ENCODE data around the gene TAGAP.

Gene TAGAP

GRCh38 chr6:159062976-159063375 lies 18.2 kb upstream of the TAGAP start:
- no peak overlapping the region for H3K9ac ChIP-seq (ENCODE audit: low read length)
- no peaks in the 10 kb centered on the region for H3F3A ChIP-seq (ENCODE audit: insufficient read depth, low read length)
- H2AFZ ChIP-seq (ENCODE audit: low read length), result no peak overlapping the region
- H3K4me1 ChIP-seq (ENCODE audit: low read length), result no peaks in the 10 kb centered on the region
- no peak for TF ChIP-seq EZH2 (optimal IDR thresholded peaks at IDR 0.05; ENCODE audit: low read depth, low read length)
- no peak for TF ChIP-seq CTCF (IDR thresholded peaks at IDR 0.05; ENCODE audit: low read length)
- no peak for TF ChIP-seq EZH2phosphoT487 (IDR thresholded peaks at IDR 0.05; ENCODE audit: low read length)
- H3K27ac ChIP-seq (ENCODE audit: low read length), result no peak overlapping the region
- no peaks in the 10 kb centered on the region for H3K36me3 ChIP-seq (replicated peaks; ENCODE audit: insufficient read depth, low read length)
- H3K27me3 ChIP-seq (replicated peaks; ENCODE audit: insufficient read depth, low read length), result no peaks in the 10 kb centered on the region
- H3K9me2 ChIP-seq (replicated peaks; ENCODE audit: insufficient read depth, low read length), result no peaks in the 10 kb centered on the region
- no peak for DNase-seq
- H3K4me3 ChIP-seq (ENCODE audit: low read length), result no peak overlapping the region
- no peaks in the 10 kb centered on the region for H3K9me3 ChIP-seq (replicated peaks; ENCODE audit: insufficient read depth, low read length)
- H3K4me2 ChIP-seq (ENCODE audit: low read depth, low read length), result no peak overlapping the region
- no peaks in the 10 kb centered on the region for H3K79me2 ChIP-seq (ENCODE audit: low read length)
- no peaks in the 10 kb centered on the region for H4K20me1 ChIP-seq (ENCODE audit: insufficient read depth, low read length)

GRCh38 chr6:159062564-159062945 lies 17.8 kb upstream of the TAGAP start:
- H3K4me1 ChIP-seq (ENCODE audit: low read length), result no peaks in the 10 kb centered on the region
- no peak overlapping the region for H3K9ac ChIP-seq (ENCODE audit: low read length)
- no peaks in the 10 kb centered on the region for H3F3A ChIP-seq (ENCODE audit: insufficient read depth, low read length)
- H3K9me2 ChIP-seq (replicated peaks; ENCODE audit: insufficient read depth, low read length), result no peaks in the 10 kb centered on the region
- no peaks in the 10 kb centered on the region for H3K27me3 ChIP-seq (replicated peaks; ENCODE audit: insufficient read depth, low read length)
- no peaks in the 10 kb centered on the region for H3K79me2 ChIP-seq (ENCODE audit: low read length)
- H3K36me3 ChIP-seq (replicated peaks; ENCODE audit: insufficient read depth, low read length), result no peaks in the 10 kb centered on the region
- no peak overlapping the region for H2AFZ ChIP-seq (ENCODE audit: low read length)
- DNase-seq, result no peak
- TF ChIP-seq EZH2 (optimal IDR thresholded peaks at IDR 0.05; ENCODE audit: low read depth, low read length) (no peak), EZH2phosphoT487 (IDR thresholded peaks at IDR 0.05; ENCODE audit: low read length) (no peak), CTCF (IDR thresholded peaks at IDR 0.05; ENCODE audit: low read length) (no peak)
- no peaks in the 10 kb centered on the region for H3K9me3 ChIP-seq (replicated peaks; ENCODE audit: insufficient read depth, low read length)
- H3K27ac ChIP-seq (ENCODE audit: low read length), result no peak overlapping the region
- H3K4me2 ChIP-seq (ENCODE audit: low read depth, low read length), result no peak overlapping the region
- no peak overlapping the region for H3K4me3 ChIP-seq (ENCODE audit: low read length)
- no peaks in the 10 kb centered on the region for H4K20me1 ChIP-seq (ENCODE audit: insufficient read depth, low read length)

- no peak overlapping the region for H3K4me2 ChIP-seq (ENCODE audit: low read depth, low read length)
- H3K9me2 ChIP-seq (replicated peaks; ENCODE audit: insufficient read depth, low read length), result no peaks in the 10 kb centered on the region
- H3K27me3 ChIP-seq (replicated peaks; ENCODE audit: insufficient read depth, low read length), result no peaks in the 10 kb centered on the region
- no peaks in the 10 kb centered on the region for H3K79me2 ChIP-seq (ENCODE audit: low read length)
- no peaks in the 10 kb centered on the region for H3F3A ChIP-seq (ENCODE audit: insufficient read depth, low read length)
- no peaks in the 10 kb centered on the region for H3K36me3 ChIP-seq (replicated peaks; ENCODE audit: insufficient read depth, low read length)
- H2AFZ ChIP-seq (ENCODE audit: low read length), result no peak overlapping the region
- TF ChIP-seq CTCF (IDR thresholded peaks at IDR 0.05; ENCODE audit: low read length) (no peak), EZH2 (optimal IDR thresholded peaks at IDR 0.05; ENCODE audit: low read depth, low read length) (no peak), EZH2phosphoT487 (IDR thresholded peaks at IDR 0.05; ENCODE audit: low read length) (no peak)
- no peaks in the 10 kb centered on the region for H3K4me1 ChIP-seq (ENCODE audit: low read length)
- H4K20me1 ChIP-seq (ENCODE audit: insufficient read depth, low read length), result no peaks in the 10 kb centered on the region
- H3K9me3 ChIP-seq (replicated peaks; ENCODE audit: insufficient read depth, low read length), result no peaks in the 10 kb centered on the region
- H3K27ac ChIP-seq (ENCODE audit: low read length), result no peak overlapping the region
- no peak for DNase-seq
- H3K9ac ChIP-seq (ENCODE audit: low read length), result no peak overlapping the region
- no peak overlapping the region for H3K4me3 ChIP-seq (ENCODE audit: low read length)
These were observed 17.2 kb upstream of the TAGAP start for GRCh38 chr6:159061805-159062563.
